Fibroblast of villous mesenchyme (primary cell): ENCODE results near the gene CEP19. TPM values are rescaled to one million over a fixed set of nuclear protein-coding genes. Genes with fewer than 3 reads are reported as not detected.
A peak's percentile ranks its signal among the peaks of the same experiment; 100 is the strongest.

Experiments used
- DNase-seq: peaks from one replicate; pipeline ENCODE4 v3.0.0-alpha.2; 2010; ENCODE audit warnings: low read depth
- H3K4me3 ChIP-seq: 2 replicates; pipeline ENCODE4 v1.5.1; 2011; ENCODE audit warnings: low read depth, mild to moderate bottlenecking, low read length
- total RNA-seq: library from RNA; depleted of rRNA; stranded (reverse); fragments of >200 nt; gene quantifications from 2 replicates; pipeline ENCODE4 v1.2.3, GENCODE V29; 2012
- TF ChIP-seq, protein P1 (sequence below): IDR thresholded peaks from 2 replicates; pipeline ENCODE4 v1.5.1; 2012; ENCODE audit warnings: low read depth, mild to moderate bottlenecking, low read length; ENCODE audit not compliant: insufficient read depth

CEP19 gene
- total RNA-seq, 1 donor: 5.2 TPM

DNA sequence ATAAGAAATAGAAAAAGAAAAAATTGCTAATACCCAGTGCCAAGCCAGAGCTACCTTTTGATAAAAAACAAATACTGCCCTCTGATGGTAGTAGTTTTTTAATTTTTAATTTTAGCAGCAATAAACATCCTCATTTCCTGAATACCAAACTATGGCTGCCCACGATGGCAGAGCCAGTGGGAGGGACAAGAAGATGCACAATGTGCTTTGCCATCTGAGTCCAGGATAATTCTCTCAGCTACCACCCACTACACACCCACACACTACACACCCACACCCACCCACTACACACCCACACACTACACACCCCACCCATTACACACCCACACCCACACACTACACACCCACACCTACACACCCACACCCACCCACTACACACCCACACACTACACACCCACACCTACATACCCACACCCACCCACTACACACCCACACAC is 17.8 kb downstream of the CEP19 start:
- DNase-seq: no peak
- TF ChIP-seq, protein P1, sequence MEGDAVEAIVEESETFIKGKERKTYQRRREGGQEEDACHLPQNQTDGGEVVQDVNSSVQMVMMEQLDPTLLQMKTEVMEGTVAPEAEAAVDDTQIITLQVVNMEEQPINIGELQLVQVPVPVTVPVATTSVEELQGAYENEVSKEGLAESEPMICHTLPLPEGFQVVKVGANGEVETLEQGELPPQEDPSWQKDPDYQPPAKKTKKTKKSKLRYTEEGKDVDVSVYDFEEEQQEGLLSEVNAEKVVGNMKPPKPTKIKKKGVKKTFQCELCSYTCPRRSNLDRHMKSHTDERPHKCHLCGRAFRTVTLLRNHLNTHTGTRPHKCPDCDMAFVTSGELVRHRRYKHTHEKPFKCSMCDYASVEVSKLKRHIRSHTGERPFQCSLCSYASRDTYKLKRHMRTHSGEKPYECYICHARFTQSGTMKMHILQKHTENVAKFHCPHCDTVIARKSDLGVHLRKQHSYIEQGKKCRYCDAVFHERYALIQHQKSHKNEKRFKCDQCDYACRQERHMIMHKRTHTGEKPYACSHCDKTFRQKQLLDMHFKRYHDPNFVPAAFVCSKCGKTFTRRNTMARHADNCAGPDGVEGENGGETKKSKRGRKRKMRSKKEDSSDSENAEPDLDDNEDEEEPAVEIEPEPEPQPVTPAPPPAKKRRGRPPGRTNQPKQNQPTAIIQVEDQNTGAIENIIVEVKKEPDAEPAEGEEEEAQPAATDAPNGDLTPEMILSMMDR: no peak
- H3K4me3 ChIP-seq: no peak overlapping the region

DNA sequence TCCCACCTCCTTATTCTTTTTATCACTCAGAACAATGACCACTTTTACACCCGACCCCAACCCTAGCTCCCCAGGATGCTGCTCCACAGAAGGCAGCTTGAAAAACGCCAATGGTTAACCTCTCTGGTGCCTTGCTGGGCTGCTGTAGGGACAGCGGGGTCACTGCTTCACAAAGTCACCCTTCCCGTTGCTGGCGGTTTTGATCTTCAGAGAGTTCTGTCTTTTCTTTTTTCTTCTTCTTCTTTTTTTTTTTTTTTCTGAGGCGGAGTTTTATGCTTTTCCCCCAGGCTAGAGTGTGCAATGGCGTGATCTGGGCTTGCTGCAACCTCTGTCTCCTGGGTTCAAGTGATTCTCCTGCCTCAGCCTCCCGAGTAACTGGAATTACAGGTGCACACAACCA is 20.7 kb downstream of the CEP19 start:
- DNase-seq: no peak
- H3K4me3 ChIP-seq: no peak overlapping the region
- TF ChIP-seq, protein P1: no peak

DNA sequence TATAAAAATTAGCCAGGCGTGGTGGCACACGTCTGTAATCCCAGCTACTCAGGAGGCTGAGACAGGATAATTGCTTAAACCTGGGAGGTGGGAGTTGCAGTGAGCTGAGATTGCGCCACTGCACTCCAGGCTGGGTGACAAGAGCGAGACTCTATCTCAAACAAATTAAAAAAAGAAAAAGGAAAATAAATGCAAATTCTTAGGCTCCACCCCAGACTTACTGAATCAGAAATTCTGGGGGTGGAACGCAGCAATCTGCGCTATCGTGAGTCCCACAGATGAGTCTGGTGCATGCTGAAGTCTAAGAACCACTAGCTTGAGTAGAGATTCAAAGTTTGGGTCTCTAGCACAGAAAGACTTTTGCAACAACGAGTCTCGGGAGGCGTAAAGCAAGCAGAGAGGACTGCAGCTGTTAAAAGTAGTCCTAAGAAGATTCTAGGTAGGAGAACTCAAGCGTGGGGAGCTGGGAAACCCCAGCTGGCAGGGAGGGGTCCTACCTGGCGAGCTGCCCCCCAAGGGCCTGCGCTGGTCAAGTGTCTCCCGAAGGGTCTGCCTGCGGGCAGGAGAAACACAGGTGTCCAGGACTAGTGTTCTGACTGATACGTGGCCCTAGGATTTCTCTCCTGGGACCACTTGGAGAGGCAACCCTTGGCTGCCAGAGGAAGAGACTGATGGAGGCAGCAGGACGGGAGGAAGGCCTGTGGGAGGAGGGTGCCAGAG is 21.9 kb downstream of the CEP19 start:
- TF ChIP-seq, protein P1: no peak
- H3K4me3 ChIP-seq: no peak overlapping the region
- DNase-seq: no peak

DNA sequence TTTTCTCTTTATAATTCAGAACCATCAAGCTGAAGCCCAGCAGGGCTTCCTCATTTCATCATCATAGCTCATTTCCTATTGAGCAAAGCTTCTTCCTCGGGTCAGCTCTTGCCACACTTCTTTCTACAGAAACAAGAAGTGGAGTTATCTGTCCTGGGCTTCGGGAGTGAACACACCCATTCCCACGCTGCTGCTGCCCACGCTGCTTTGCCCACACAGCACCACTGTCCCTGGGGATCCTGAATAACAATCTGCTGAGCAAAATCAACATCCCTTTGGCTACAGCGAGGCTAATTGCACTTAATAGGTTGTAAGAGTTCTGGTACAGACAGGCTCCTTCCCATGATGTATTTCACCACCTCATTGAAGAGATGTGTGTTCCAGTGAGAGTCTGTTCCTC is 23.7 kb downstream of the CEP19 start:
- no peak overlapping the region for H3K4me3 ChIP-seq
- TF ChIP-seq, protein P1: no peak
- peak; percentile 89 for DNase-seq

DNA sequence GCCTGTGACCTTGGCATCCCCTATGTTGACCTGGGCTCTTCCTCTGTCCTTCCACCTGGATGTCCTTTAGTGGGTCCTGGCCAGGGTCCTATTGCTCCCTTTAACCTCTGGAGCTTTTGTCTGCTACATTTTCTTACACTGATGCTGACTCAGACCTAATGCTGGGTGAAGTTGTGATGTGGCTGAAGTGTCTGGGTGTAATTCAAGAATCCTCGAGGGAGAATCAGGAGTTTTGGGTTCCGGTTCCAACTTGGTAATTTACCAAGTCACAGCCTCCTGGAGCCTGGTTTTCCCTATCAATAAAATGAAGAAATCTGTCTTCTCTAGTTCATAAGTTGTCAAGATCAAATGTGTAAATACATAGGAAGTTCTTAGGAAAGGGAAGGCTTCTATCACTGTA is 25.6 kb downstream of the CEP19 start:
- H3K4me3 ChIP-seq: no peak overlapping the region
- TF ChIP-seq, protein P1: no peak
- no peak for DNase-seq

DNA sequence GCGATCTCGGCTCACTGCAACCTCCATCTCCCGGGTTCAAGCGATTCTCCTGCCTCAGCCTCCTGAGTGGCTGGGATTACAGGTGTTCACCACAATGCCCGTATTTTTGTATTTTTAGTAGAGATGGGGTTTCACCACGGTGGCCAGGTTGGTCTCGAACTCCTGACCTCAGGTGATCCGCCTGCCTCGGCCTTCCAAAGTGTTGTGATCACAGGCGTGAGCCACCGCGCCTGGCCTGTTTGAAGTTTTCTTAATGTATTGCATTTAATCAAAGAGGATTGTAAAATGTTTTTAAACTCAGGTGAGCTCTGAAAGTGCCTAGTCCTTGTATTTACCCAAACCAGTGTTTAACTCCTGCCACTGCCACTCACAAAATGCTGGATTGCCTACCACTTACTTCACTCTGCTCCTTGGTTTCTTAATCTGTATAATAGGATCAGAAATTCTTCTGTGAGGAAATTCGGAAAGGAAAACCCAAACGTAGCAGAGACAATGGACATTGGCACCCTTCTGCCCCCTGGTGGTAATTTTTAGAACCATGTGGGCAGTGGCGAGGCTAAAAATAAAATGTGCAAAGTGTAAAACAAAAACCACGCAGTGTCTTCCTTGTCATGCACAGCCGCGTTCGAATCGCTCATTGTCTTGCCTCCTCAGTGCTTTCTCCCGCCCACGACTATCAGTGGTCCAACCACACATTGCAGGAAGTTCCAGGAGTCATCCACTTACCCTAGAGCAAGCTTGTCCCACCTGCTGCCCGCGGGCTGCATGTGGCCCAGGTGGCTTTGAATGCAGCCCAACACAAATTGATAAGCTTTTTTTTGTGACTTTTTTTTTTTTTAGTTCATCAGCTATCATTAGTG is 27.3 kb downstream of the CEP19 start:
- DNase-seq: peak; percentile 59
- TF ChIP-seq, protein P1: peak; percentile 85
- no peak overlapping the region for H3K4me3 ChIP-seq
